HG02981 (cell line): ENCODE data around the gene ARMH3.

Experiments
- ATAC-seq: cut with Tn5 transposase; IDR thresholded peaks from one replicate; pipeline ENCODE4 v1.9.1; 2021; ENCODE audit warnings: mild to moderate bottlenecking, moderate library complexity; ENCODE audit not compliant: unreplicated experiment

ARMH3 gene

DNA sequence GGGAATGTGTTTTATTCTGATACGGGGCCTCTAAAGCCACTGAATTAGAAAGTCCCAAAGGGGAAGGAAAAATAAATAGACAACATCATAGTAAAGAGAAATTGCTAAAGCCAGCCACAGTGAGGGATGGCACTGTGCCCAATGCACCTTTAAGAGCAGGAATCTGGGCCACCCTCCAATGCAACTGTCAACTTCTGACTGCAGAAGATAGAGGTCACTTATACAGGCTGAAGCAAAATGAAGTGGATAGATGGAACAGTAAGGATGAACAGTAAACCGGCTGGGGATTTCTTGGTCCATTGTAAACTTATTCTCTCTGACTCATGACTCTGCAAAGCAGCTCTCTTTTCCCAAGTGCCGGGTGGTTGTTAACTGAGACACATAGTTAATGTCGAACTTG is 158.3 kb downstream of the ARMH3 start:
- no peak for ATAC-seq

DNA sequence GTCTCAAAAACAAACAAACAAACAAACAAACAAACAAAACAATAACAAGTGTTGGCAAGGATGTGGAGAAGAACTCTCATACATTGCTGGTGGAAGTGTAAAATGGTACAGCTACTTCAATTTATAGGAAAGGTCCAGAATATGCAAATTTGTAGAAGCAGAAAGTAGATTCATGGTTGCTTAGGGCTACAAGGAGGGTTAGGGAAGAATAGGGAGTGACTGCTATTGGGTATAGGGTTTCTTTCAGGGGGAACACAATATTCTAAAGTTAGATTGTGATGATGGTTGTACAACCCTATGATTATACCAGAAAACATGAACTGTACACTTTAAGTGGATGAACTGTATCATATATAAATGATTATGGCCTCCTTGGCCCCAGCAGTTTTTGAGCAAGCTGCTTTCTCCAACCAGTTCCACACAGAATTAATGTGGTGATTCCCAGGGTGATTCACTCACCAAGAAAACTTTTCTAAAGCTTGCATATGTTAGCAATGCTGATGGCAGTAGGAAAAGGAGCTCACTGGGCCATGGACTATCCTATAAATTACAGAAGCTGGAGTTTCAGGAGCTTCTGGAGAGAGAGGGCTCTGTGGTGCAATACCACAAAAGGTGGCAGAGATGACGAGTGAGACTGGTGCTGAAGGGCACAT is 159.6 kb downstream of the ARMH3 start:
- ATAC-seq: no peak

DNA sequence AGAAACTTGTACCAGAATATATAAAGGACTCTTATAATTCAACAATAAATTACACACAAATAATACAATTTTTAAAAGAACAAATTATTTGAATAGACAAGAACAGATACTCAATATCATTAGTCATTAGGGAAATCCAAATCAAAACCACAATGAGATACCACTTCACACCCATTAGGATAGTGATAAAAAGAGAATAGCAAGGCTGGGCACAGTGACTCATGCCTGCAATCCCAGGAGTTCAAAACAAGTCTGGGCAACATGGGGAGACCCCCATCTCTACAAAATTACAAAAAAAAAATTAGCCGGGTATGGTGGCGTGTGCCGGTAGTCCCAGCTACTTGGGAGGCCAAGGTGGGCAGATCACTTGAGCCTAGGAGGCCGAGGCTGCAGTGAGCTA is 160.2 kb downstream of the ARMH3 start:
- no peak for ATAC-seq

DNA sequence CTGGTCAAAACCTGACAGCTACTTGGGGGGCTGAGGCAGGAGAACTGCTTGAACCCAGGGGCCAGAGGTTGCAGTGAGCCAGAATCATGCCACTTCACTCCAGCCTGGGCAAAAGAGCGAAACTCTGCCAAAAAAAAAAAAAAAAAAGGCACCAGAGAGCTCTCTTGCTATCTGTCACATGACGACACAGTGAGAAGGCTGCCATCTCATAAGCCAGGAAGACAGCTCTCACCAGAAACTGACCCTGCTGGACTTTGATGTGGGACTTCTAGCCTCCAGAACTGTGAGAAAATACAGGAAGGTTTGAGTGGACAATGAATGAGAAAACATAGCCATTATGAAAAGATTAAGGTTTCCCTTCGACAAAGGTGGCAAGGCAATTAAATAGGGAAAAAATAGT is 161.2 kb downstream of the ARMH3 start:
- no peak for ATAC-seq

DNA sequence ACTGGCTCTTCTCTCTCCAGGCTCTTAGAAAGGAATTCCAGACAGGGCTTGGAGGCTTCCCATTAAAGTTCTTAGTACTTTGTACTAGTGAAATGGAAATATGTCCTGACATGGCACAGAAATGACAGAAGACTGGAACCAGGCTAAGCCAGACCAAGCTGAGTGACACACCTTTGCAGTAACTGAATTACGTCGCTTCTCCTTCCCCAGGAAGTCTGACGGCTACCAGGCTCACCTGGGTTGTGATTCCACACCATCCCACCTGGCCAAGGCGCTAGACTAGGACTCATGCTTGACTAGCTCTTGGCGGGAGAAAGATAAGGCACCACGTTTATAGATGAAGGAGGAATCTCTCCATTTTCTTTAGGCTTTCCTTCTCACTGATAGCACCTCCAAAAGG is 161.7 kb downstream of the ARMH3 start:
- no peak for ATAC-seq

DNA sequence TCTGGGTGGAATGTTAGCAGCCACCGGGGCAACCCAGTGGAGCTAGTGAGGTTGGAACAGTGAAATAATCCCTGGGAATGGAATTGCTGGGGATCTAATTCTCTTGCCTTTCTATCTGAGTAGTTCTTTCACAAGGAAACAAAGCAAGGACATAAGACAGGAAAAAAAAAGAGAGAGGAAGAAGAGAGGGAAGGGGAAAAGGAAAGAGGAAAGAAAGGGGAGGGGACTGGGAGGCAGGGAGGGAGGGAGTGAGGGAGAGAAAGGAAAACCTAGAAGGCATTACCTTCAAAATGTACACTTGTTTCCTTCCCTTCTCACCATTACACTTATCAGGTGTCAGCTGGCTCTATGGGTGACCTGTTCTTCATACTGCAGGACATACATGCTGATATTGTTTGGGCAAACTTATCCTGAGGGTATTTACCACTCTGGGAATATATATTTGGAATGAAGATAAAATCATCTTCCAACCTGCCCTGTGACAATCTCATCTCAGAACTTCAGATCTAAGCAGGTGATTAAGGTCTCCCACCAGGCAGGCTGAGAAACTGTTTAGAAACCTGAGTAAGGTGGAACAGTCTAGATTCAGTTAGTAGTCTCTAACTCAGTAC is 162.4 kb downstream of the ARMH3 start:
- ATAC-seq: no peak

DNA sequence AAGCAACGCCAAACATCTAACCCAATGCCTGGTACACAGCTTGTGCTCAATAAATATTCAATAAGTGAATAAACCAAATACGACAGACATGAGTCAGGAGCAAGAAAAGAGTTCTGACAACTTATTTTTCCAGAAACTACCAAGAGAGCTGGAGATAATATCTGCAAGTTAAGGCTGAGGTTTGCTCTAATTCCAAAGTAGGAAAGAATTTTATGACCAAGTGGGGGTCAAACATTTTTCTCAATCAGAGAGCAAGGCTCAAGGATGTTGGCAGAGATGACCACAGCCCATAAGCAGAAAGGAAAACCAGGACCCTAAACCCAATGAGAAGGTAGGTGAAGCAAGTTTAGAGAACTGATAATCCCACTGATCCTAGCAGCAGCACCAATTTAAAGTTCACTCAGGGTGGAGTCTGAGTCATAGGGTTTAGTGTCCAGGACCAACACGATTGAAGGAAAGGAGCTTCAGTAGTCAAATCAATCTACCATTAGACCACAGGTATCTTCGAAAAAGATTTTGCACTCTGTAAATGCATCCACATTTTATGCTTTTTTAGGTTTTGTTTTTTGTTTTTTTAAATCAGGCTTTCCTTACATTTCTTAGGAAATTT is 163.1 kb downstream of the ARMH3 start:
- no peak for ATAC-seq

DNA sequence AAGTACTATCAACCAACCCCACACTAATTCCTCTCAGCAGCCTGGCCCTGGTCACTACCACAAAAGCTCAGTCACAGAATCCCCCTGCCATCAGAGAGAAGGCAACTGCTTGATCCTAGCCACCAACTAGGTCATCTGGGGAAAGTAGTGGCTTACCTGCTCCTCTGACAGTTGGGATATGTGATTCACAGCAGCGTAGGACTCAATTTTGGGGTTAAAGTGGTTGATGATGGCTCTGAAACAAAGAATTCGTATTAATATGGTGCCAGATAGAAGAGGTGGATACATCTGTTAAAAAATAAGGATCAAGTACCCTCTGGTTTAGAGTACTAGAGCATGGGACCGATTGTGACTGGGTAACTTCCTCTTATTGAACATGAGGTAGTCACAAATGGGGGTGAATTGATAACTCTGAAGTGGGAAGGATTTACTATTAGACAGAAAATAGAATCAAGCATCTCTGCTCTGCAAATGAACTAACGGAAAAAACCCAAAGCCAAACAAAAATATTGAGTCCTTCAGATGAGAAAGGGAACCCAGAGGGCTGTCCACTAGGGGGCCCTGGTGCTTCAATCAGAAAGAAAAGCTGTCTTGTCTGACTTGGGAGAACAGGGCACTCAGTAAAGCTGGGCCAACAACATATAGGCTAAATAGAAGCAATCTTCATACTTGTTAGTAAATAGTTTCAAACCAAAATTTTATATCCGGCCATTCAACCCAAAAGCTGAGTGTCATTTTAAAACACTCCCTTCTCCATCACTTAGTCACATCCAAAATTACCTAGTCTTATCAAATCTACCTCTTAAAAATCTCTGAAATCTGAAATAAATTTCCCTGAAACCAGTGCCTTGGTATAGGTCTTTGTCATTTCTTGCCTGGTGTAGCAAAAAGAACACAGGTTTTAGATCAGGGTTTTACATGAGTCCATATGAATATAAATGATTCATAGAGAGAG is 166.4 kb downstream of the ARMH3 start:
- ATAC-seq: no peak

DNA sequence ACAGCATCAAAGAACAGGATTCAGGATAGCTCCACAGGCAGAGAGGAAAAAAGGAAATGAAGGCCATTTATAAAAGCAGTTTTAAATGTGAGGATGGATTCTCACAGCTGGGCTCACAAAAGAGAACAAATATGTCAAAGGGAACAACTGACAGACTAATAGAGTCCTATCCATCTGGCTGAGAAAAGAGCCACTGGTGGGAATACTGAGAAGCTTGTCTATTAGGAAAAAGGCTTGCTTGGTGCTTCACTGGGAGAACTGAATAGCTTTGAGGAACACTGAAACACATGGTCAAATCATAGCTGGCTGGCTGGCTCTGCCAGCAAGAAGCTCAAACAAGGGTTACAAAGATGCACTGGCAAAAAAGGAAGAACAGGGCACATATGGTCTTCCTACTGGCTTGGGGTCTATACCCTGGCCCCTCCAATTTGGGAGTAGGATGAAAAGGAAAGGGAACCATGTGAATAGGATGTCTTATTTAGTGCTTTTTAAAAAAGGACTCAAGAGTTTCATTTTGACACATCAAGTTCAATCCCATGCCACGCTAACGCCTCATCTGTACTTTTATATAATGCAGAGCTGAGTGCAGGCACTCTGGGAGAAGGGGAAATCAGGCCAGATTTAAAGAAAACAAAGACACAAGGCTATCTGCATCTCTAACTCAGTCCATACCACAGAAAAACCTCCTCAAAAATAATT is 167.6 kb downstream of the ARMH3 start:
- ATAC-seq: no peak

DNA sequence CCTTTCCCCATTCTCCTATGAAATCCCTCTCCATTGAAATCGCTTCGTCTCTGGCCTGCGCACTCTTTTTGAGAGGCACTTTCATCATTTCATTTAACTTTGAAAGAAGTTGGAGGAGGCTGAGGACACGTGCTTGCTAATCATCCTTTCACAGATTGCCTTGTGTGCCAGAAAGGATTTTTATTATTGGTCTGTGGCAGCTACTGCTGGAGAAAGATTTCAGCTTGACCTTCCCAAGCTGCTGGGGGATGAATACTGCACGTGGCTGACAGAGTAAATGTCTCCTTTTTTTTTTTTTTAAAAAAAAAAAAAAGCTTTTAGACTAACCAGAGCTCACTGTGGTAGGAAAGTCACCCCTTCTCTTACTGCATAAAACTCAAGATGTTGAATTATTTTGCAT is 168.2 kb downstream of the ARMH3 start:
- no peak for ATAC-seq

DNA sequence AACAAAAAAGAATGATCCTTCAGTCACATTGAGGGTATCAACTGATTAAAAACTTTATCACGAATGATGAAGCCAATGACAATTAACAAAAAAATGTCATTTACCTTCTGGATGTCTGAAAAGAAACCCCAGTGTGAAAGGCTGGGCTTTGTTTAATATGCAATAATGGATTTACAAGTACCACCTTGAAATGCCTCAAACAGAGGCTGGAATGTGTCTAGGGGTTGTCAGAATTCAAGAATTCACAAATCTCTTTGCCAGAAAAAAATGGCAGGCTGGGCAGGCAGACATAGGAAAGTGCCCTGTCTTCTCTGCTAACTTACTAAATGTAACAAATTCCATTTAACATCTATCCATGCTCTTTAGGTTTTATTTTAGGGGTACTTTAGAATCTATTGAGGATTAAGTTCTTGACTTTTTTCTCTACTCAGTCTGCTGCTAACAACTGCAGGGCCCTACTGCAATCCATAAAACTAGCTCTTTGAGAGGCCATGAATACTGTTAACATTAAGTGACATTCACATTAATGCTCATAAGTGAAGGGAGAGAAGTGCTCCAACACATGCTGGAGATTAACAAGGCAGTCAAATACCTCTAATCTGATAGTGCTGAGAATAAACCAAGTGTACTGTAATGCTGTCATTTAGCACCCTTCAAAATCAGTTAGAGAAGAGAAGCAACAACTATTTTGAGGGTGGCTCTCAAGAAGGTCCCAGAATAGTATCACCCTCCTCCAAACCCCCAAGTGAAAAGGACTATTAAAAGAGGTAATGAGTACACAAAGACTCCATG is 169.3 kb downstream of the ARMH3 start:
- ATAC-seq: no peak

DNA sequence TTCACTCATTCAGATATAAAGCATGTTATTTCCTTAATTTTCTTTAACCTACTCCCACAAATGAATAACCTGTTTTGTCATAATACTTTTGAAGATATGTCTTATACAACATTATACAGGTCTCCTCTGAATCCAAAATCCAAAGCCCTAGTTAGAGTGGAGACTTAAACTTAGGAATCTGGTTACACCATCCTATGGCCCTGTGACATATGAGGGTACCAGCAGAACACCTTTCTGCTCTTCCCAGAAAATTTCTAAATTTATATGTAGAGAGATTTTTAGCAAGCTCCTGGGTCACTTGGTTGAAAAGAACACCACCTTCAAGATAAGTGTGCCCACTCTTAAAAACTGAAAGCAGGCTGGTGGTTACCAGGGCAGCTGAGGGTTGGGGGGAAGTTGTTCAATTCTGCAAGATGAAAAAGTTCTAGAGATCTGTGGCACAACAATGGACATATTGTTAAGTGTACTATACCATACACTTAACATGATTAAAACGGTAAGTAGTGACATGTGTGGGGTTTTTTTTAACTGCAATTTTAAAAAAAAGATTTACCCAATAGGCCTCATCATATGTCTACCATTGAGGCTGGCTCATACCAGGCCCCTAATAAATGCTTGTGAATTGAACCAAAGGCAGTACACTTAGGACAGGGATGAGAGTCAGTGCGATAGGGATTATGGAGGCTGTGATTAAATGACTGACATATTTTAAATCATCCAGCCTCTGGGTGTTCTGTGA is 174.8 kb downstream of the ARMH3 start:
- ATAC-seq: no peak

DNA sequence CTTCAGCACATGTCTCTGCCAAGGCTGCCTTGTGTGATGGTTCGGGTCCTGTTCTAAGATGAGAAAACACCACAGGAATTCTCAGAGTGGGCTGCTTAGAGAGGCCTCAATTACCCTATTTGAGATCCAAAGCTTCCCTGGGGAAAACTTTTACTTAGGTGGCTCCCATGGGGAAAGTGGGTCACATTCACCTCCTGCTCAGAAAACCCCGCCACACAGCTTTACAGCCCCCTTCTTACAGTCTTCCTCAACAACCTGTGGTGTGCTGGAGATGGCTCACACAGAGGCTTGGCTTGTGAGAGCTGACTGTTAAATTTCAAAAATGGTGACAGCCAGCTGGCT is 175.8 kb downstream of the ARMH3 start:
- no peak for ATAC-seq

DNA sequence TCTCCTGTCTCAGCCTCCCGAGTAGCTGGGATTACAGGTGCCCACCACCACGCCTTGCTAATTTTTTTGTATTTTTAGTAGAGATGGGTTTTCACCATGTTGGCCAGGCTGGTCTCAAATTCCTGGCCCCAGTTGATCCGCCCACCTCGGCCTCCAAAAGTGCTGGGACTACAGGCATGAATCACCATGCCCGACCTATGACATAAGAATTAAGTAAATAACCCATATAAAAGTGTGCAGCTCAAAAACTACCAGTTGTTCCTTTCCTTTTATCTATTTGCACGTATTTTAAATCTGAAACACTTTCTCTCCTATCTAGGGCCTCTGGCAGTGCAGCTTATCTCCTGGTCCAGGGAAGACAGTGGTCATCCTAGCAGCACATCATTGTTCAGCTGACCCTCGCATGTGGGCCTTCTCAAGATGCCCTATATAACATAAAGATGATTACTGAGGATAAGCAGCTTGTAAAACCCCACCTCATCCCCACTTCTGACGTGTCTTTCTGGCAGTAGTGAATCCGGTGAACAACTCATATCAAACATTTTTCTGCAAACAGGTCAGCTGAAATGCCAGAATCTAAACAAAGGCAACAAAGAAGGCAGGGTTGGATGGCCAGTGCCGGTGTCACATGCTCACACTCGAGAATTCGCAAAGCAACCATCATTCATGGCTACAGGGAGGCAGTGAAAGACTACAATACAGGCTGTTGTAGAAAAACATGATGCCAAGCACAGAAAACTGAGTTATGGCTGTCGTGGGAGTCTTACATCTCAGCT is 176.3 kb downstream of the ARMH3 start:
- ATAC-seq: no peak

DNA sequence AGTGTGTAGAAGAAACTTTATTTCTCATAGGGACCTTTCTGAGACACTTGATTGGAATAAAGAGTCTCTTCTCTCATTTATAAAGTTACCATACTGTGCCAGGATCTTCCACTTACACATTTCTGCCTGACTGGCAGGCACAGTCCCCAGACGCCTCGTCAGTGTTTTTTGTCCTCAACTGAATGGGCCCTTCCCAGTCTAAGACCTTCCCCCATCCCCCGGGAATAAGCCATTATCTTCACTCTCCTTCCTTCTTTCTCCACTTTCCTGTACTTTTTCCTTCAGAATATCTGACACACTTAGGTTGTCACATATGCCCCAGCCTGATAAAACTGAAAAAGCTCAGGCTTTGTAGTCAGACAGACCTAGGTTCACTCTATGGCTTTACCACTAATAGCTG is 177.1 kb downstream of the ARMH3 start:
- ATAC-seq: no peak

DNA sequence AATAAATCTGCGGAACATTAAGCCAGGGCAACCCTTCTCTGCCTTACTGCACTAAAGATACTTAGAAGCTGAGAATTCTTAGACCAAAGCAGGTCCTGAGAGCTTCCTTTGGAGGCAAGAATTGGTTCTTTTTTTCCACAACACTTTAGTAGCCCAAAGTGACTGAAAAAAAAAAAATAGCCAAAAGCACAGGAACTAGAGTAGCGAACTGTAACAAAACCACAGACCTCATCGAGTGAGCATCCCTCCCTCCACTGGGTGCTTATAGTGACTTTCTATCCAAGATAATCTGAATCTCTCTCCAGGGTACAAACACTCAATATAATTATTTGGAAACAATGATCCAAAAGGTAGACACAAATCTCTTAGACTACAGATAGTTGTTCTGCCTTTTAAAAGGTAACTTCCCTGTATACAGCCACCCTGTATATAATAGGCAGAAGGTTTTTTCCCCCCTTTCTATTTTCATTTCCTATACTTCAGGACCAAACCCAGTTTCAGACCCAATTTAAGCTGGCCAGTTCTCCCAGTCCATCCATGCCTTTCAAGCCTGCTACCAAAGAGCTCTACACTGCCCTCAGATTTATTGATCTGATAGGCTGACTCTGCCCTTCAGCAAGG is 180.8 kb downstream of the ARMH3 start:
- ATAC-seq: no peak

DNA sequence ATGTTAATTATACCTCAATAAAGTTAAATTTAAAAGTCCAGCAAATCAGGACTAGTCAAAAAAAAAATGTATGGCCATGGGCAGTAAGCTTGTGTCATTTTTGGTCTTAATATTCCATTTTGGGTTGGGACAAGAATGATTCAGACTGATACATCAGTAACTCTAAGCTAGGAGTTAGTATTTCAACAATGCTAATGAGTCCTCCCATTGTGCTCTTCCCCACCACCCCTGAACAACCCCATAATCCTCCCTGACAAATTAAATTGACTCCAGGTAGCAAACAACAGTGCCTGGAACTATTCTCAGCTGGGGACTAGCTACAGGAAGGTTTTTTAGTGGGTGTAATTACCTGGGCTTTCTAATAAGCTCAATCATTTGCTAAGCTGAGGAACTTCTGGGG is 181.7 kb downstream of the ARMH3 start:
- ATAC-seq: no peak

DNA sequence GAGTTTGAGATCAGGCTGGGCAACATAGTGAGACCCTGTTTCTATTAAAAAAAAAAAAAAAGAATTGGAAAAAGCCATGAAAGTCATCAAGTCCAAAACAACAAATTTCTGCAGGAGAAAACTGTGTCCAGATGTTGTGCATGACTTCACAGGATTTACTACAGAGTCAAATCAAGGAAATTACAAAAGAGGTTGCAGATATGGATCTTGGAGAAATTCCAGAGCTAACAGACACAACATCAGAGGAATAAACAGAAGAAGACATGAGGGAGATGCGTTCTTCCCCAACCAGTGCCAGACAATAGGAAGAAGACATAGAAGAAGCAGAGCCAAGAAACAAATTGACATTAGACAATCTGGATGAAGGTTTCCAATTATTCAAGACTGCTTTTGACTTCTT is 188.0 kb downstream of the ARMH3 start:
- no peak for ATAC-seq
